Middle frontal gyrus (tissue), 1 donor: ENCODE data around the gene ATRIP.
"Not testable (repeated sequence)": the region's sequence is repeated elsewhere in the genome, so short reads cannot be mapped to it uniquely, and the experiment has no call there.

Experiments used
- DNase-seq: peaks from one replicate; pipeline ENCODE4 v3.0.0-alpha.2; 2015; ENCODE audit warnings: low spot score; ENCODE audit errors: extremely low spot score

The ATRIP gene

GRCh38 chr3:48435774-48436476, 10.6 kb upstream of the ATRIP start:
- peak; percentile 89 for DNase-seq

DNA sequence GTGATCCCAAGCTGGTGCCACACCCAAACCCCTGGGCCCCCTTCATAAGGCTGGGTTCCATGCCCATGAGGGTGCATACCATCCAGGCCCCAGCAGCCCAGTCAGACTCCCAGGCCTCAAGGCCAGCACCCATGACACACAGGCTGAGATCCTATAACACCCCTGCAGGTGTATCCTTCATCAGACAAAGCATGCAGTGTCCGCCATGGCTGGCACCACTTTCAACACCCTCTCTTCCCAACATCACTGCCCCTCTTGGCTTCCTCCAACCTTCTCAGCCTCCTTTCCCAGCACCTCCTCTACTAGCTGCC, 10.1 kb upstream of the ATRIP start:
- no peak for DNase-seq

GRCh38 chr3:48436855-48437254, 9.7 kb upstream of the ATRIP start:
- no peak for DNase-seq

- DNase-seq = no peak
These were observed 8.7 kb upstream of the ATRIP start for GRCh38 chr3:48437812-48438211.

- peak; percentile 98 for DNase-seq
These were observed 6.5 kb upstream of the ATRIP start, which contains the start of the genes CCDC51 and TMA7 for GRCh38 chr3:48439820-48440589. Gene CCDC51, minus strand, starts transcription at chr3:48440119. Its CDS starts 4,991 bp downstream, at chr3:48435128. Gene TMA7, plus strand, starts transcription at chr3:48440257. Its CDS starts 40 bp downstream, at chr3:48440297.

GRCh38 chr3:48440590-48440958, 6.0 kb upstream of the ATRIP start:
- DNase-seq = no peak

DNA sequence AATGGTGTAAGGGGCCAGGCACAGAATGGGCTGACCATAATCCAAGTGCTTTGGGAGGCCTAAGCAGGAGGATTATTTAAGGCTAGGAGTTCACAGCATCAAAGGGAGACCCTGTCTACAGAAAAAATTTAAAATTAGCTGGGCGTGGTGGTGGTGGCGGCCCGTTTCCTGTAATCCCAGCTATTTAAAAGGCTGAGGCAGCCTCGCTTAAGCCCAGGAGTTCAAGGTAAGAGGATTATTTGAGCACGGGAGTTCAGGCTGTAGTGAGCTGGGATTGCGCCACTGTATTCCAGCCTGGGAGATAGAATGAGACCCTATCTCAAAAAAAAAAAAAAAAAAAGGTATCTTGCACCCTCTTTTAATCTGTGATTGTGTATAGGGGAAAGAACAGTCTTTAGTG, 4.6 kb upstream of the ATRIP start:
- DNase-seq = no peak

DNA sequence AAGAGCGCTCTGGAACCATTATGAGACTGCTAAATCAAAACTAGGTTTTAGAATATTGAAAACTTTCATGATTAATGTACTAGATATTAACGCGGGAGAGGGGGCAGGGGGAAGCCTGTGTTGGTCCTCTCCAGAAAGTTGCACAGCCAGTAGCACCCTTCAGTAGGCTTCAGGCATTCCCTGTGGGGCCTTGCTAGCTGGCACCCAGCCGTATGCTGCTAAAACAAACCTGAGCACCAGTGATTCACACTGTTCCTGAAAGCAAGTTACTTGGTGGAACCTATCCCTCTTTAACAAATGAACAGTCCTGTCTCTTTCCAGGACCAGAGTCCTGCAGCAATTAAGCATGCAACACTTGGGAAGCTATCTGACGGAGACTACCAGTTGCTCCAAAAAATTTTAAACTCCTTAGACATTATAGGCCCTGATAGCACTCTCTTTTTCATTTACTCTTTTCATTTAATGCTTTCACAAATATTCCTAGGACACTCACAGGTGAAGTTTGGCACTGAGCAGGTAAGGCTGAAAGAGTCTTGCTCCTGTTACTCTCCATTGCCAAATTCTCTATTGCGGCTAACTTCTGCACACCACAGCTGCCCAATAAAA, 1.2 kb upstream of the ATRIP start:
- no peak for DNase-seq

GRCh38 chr3:48446043-48446424, 503 bp upstream of the ATRIP start:
- no peak for DNase-seq

DNA sequence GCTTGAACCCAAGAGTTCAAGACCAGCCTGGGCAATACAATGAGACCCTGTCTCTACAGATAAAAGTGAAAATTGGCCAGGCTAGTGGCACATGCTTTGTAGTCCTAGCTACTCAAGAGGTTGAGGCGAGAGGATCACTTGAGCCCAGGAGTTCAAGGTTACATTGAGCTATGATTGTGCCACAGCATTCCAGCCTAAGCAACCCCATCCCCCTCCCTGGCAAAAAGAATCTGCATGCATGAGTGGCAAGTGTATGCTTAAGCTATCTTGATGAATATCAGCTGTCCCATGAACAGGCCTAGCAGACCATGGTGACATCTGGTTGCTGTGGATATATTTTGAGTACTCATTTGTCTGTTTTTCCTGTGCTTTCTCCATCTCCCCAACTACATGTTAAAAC, 4.7 kb downstream of the ATRIP start:
- DNase-seq = no peak

- no peak for DNase-seq
These were observed 9.9 kb downstream of the ATRIP start for GRCh38 chr3:48456456-48456855.

DNA sequence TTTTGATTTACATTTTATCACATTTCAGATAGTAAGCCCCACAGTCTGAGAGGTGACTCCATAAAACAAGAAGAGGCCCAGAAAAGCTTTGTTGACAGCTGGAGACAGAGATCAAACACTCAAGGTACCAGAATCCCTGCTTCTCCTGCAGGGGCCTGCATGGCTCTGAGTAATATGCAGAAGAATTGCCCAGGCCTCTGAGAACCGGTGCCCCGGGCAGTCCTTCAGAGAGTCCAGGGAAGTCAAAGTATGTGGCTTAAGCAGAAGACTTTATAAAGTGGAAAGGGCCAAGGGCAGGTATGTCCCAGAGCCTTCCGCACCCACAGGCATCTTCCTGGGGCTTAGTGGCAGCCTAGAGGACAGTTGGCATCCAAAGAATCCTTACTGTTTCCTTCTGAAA, 12.8 kb downstream of the ATRIP start:
- no peak for DNase-seq

- DNase-seq = no peak
These were observed 13.4 kb downstream of the ATRIP start for GRCh38 chr3:48459773-48460516.

- no peak for DNase-seq
These were observed 14.0 kb downstream of the ATRIP start for GRCh38 chr3:48460517-48460902.

- not testable (repeated sequence) for DNase-seq
These were observed 15.2 kb downstream of the ATRIP start for GRCh38 chr3:48461767-48462166.

DNA sequence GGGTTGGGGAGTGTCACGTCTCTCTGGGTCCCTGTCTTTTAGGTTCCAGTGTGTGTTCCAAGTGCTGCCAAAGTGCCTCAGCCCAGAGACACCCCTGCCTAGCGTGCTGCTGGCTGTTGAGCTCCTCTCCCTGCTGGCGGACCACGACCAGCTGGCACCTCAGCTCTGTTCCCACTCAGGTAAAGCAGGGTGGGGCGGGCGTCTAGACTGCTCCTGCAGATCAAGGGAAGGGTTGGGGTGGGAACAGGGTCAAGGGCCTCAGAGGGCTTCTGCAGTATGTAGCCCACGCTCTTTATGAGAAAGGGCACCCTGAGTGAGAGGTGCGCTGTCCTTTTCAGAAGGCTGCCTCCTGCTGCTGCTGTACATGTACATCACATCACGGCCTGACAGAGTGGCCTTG, 17.2 kb downstream of the ATRIP start:
- DNase-seq = no peak

DNA sequence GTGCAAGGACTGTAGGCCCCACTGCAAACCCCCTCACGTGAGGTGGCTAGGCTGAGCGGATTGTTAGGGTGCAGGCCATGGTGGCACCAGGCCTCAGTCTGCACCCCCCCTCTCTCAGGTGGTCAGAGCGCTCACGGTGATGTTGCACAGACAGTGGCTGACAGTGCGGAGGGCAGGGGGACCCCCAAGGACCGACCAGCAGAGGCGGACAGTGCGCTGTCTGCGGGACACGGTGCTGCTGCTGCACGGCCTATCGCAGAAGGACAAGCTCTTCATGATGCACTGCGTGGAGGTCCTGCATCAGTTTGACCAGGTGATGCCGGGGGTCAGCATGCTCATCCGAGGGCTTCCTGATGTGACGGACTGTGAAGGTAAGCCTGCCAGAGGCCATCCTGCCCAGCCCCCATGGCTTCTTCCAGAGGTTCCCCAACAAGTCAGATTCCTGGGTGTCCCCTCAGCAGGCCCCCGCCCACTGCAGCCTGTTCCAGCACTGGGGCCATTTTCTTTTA, 18.2 kb downstream of the ATRIP start:
- DNase-seq = no peak

- DNase-seq = no peak
These were observed 18.6 kb downstream of the ATRIP start for GRCh38 chr3:48465237-48465530.

GRCh38 chr3:48465531-48466378, 19.2 kb downstream of the ATRIP start:
- peak; percentile 95 for DNase-seq

- DNase-seq = no peak
These were observed 20.0 kb downstream of the ATRIP start for GRCh38 chr3:48466386-48467109.
